ENCODE measurements around the gene TRPM5. TPM values are rescaled to one million over a fixed set of nuclear protein-coding genes. Genes with fewer than 3 reads are reported as not detected.

TRPM5 gene
- total RNA-seq, 1 donor from 2014 or later = under 0.01 TPM

DNA sequence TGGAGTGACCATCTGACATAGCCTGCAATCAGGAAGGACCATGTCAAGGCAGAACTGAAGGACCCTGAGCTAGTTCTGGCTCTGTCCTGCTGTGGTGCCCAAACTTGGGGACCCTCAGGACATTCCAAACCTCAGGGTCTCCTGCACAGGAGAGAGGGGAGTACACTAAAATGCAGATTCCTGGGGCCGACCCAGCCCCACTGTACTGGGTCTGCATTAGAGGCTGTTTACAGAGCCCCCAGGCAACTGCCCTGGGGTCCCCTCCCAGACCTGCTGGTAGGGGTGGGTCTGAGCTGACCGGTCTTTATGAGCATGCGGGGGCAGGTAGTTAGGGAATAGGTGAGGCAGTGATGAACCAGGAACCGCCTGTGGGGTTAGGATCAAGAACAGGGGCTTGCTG, 6.8 kb downstream of the TRPM5 start:
- Histone ChIP-seq H3K9me3 (ENCODE audit: control insufficient read depth in 3 of 3, low read length in 3 of 3) (peaks cover 0 to under 1% (median 0%) of the 10 kb centered on the region in 3 donors), H3K27ac (ENCODE audit: low read depth, low read length) (no peak overlapping the region), H3K4me3 (ENCODE audit: low read length in 3 of 3) (no peak overlapping the region), H3K9ac (ENCODE audit: low read depth in 1 of 3, low read length in 3 of 3) (no peak overlapping the region), H3K36me3 (ENCODE audit: control insufficient read depth in 3 of 3, insufficient read depth in 3 of 3, low read length in 3 of 3) (no peaks in the 10 kb centered on the region), H3K4me1 (ENCODE audit: control insufficient read depth in 3 of 3, insufficient read depth in 3 of 3, low read length in 3 of 3) (no peaks in the 10 kb centered on the region), H3K27me3 (ENCODE audit: control insufficient read depth in 3 of 3, insufficient read depth in 3 of 3, low read length in 3 of 3) (peaks cover 11 to 37% (median 37%) of the 10 kb centered on the region in 3 donors)

DNA sequence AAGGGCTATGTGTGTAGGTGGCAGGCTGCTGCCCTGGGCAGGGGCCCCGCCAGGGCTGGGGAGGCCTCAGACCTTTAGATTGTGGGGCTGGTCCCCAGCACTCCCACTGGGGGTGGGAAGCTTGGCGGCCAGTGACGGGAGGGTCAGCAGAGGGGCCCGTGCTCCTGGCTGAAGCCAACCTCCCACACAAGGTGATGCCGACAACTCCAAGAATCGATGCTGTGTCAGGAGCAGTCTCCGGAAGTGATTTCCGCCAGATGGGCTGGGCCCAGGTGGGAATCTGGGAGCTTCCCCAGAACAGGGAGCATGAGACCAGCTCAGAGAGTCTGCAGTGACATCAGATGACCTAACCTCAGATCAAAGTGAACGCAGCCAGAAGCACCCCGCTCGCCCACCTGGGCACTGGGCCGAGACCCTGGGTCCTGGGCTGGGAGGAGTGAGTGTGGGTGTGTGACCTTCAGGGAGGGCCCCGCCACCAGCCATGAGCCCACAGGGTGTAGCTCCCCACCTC, 7.7 kb downstream of the TRPM5 start:
- H3K27me3 ChIP-seq (ENCODE audit: control insufficient read depth in 3 of 3, insufficient read depth in 3 of 3, low read length in 3 of 3) = peaks cover 11 to 43% (median 40%) of the 10 kb centered on the region in 3 donors

DNA sequence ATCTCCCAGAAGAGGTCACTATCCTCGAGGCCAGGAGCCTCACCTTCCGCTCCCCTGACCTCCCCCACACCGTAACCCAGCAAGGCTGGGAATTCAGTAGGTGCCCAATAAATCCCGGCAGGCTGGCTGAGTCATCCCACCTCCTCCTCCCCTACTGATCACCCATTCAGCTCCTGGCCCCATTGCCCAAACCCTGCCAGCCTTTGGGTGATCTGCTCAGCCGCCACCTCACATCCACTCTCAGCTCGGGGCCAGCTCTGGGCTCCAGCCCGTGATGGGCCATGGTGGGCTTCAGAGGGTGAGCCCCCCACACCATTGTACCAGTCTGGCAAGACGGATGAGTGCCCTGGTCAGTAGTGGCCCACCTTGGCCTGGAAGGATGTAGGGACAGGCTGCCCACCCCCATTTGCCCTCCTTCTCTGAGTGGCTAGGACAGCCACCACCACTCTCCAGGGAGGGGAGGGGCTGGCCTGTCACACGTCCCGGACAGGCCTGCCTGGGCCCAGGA, 8.2 kb downstream of the TRPM5 start:
- Histone ChIP-seq H3K4me3 (ENCODE audit: low read length in 3 of 3) (no peak overlapping the region), H3K27me3 (ENCODE audit: control insufficient read depth in 3 of 3, insufficient read depth in 3 of 3, low read length in 3 of 3) (peaks cover 10 to 44% (median 43%) of the 10 kb centered on the region in 3 donors), H3K4me1 (ENCODE audit: control insufficient read depth in 3 of 3, insufficient read depth in 3 of 3, low read length in 3 of 3) (no peaks in the 10 kb centered on the region), H3K27ac (ENCODE audit: low read depth, low read length) (no peak overlapping the region), H3K9ac (ENCODE audit: low read depth in 1 of 3, low read length in 3 of 3) (no peak overlapping the region), H3K9me3 (ENCODE audit: control insufficient read depth in 3 of 3, low read length in 3 of 3) (no peaks in the 10 kb centered on the region), H3K36me3 (ENCODE audit: control insufficient read depth in 3 of 3, insufficient read depth in 3 of 3, low read length in 3 of 3) (no peaks in the 10 kb centered on the region)

More for the DNA sequence above, 7.7 kb downstream of the TRPM5 start:
- no peak overlapping the region for H3K9ac ChIP-seq (ENCODE audit: low read depth in 1 of 3, low read length in 3 of 3)
- H3K4me3 ChIP-seq (ENCODE audit: low read length in 3 of 3) = no peak overlapping the region
- H3K36me3 ChIP-seq (ENCODE audit: control insufficient read depth in 3 of 3, insufficient read depth in 3 of 3, low read length in 3 of 3) = no peaks in the 10 kb centered on the region
- H3K27ac ChIP-seq (ENCODE audit: low read depth, low read length) = no peak overlapping the region
- no peaks in the 10 kb centered on the region for H3K4me1 ChIP-seq (ENCODE audit: control insufficient read depth in 3 of 3, insufficient read depth in 3 of 3, low read length in 3 of 3)
- no peaks in the 10 kb centered on the region for H3K9me3 ChIP-seq (ENCODE audit: control insufficient read depth in 3 of 3, low read length in 3 of 3)

DNA sequence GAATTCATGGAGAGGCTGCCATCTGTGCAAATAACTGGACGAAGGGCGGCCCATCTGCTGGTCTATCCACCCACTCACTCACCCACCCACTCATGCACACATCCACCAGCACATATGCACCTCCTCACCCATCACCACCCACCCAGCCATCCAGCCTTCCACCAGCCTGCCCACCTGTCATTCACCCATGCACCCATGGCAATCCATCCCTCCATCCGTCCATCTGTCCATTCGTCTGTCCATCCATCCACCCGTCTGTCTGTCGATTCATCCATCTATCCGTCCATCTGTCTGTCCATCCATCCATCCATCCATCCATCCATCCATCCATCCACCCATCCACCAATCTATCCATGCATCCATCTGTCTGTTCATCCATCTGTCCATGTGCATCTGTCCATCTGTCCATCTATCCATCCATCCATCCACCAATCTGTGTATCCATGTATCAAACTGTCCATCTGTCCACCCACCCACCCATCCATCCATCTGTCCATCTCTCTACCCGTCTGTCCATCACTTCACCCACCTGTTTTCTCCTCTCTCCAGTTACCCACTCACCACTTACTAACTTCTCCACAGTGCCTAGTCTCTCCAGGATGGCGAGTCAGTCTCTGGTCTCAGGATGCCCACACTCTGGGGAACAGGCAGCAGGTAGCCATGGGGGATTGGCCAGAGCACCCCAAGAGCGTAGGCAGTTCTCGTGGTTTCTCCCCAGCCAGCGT, 8.9 kb downstream of the TRPM5 start:
- Histone ChIP-seq H3K36me3 (ENCODE audit: control insufficient read depth in 3 of 3, insufficient read depth in 3 of 3, low read length in 3 of 3) (no peaks in the 10 kb centered on the region), H3K4me3 (ENCODE audit: low read length in 3 of 3) (no peak overlapping the region), H3K27me3 (ENCODE audit: control insufficient read depth in 3 of 3, insufficient read depth in 3 of 3, low read length in 3 of 3) (peaks cover 6 to 44% (median 40%) of the 10 kb centered on the region in 3 donors), H3K4me1 (ENCODE audit: control insufficient read depth in 3 of 3, insufficient read depth in 3 of 3, low read length in 3 of 3) (no peaks in the 10 kb centered on the region), H3K27ac (ENCODE audit: low read depth, low read length) (no peak overlapping the region), H3K9ac (ENCODE audit: low read depth in 1 of 3, low read length in 3 of 3) (no peak overlapping the region), H3K9me3 (ENCODE audit: control insufficient read depth in 3 of 3, low read length in 3 of 3) (no peaks in the 10 kb centered on the region)

DNA sequence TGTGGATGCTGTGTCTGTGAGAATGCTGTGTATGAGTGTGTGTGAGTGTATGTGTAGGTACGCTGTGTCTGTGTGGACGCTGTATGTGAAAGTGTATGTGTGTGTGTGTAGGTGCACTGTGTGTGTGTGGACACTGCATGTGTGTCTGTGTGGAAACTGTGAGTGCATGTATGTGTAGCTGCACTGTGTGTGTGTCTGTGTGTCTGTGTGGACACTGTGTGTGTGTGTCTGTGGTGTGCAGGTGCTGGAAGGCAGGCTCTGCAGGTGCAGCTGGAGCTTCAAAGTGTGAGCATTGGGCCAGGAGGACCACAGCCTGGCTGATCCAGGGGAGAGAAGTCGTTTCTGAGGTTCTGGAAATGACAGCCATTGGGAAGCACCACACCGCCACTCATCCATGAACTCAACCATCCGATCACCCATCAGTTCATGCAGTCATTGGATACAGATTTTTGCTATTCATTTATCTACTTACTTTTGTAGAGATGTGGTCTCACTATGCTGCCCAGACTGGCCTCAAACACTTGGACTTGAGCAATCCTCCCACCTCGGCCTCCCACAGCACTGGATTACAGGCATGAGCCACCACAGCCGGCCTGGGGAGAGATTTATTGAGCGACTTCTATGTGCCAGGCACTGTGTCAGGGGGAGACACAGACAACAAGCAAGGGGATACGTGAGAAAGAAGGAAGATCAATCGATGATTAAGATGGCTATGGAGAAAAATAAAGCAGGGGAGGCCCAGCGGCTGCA, 9.6 kb downstream of the TRPM5 start:
- H3K27ac ChIP-seq (ENCODE audit: low read depth, low read length) = no peak overlapping the region
- H3K4me3 ChIP-seq (ENCODE audit: low read length in 3 of 3) = no peak overlapping the region
- no peaks in the 10 kb centered on the region for H3K36me3 ChIP-seq (ENCODE audit: control insufficient read depth in 3 of 3, insufficient read depth in 3 of 3, low read length in 3 of 3)
- no peak overlapping the region for H3K9ac ChIP-seq (ENCODE audit: low read depth in 1 of 3, low read length in 3 of 3)
- H3K27me3 ChIP-seq (ENCODE audit: control insufficient read depth in 3 of 3, insufficient read depth in 3 of 3, low read length in 3 of 3) = peaks cover 6 to 44% (median 36%) of the 10 kb centered on the region in 3 donors
- no peaks in the 10 kb centered on the region for H3K9me3 ChIP-seq (ENCODE audit: control insufficient read depth in 3 of 3, low read length in 3 of 3)
- no peaks in the 10 kb centered on the region for H3K4me1 ChIP-seq (ENCODE audit: control insufficient read depth in 3 of 3, insufficient read depth in 3 of 3, low read length in 3 of 3)

DNA sequence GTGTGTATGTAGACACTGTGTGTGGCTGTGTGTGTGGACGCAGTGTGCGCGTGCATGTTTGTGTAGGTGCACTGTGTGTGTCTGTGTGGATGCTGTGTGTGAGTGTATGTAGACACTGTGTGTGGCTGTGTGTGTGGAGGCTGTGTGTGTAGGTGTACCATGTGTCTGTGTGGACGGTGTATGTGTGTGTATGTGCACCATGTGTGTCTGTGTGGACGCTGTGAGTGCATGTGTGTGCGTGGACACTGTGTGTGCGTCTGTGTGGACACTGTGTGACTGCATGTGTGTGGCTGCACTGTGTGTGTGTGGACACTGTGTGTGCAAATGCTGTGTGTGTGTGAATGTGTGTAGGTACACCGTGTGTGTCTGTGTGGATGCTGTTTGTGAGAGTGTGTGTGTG, 10.3 kb downstream of the TRPM5 start:
- H3K4me3 ChIP-seq (ENCODE audit: low read length in 3 of 3) = peak overlapping the region in 1 of 3 donors; percentile 13
- H3K4me1 ChIP-seq (ENCODE audit: control insufficient read depth in 3 of 3, insufficient read depth in 3 of 3, low read length in 3 of 3) = no peaks in the 10 kb centered on the region
- H3K27me3 ChIP-seq (ENCODE audit: control insufficient read depth in 3 of 3, insufficient read depth in 3 of 3, low read length in 3 of 3) = peaks cover 6 to 44% (median 36%) of the 10 kb centered on the region in 3 donors
- H3K36me3 ChIP-seq (ENCODE audit: control insufficient read depth in 3 of 3, insufficient read depth in 3 of 3, low read length in 3 of 3) = no peaks in the 10 kb centered on the region
- H3K27ac ChIP-seq (ENCODE audit: low read depth, low read length) = no peak overlapping the region
- no peak overlapping the region for H3K9ac ChIP-seq (ENCODE audit: low read depth in 1 of 3, low read length in 3 of 3)
- H3K9me3 ChIP-seq (ENCODE audit: control insufficient read depth in 3 of 3, low read length in 3 of 3) = no peaks in the 10 kb centered on the region

DNA sequence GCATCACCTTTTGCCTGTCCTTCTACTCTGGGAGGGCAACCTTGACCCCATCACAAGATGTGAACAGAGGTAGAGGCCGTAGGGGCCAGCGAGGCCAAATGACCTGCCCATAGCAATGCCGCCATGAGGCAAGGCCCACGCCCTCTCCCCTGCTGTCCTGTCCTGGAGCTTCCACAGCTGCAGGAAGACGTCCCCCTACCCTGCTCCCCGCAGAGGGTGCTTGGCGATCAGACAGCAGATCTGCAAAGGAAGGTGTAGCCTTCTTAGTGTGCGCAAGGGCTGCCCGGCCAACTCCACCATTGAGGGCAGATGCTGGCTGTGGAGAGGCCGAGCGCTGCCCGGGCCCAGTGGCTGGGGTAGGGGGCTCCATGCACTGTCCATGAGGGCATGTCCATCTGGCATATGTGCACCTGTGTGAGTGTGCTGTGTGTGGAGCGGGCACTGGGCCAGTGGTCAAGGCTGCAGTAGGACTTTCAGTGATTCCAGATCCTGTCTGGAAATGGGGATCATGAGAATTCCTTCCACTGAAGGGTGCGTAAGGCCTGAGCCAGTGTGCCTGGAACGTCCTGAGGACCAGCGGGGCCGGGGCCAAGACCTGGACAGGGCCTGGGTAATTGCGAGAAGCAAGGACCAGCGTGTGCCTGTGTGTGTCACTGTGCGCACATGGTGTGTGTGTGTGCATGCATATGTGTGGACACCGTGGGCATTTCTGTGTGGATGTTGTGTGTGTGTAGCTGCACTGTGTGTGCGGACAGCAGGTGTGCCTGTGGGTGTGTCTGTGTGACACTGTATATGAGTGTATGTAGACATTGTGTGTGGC, 11.0 kb downstream of the TRPM5 start:
- H3K4me3 ChIP-seq (ENCODE audit: low read length in 3 of 3) = no peak overlapping the region
- H3K9me3 ChIP-seq (ENCODE audit: control insufficient read depth in 3 of 3, low read length in 3 of 3) = no peaks in the 10 kb centered on the region
- no peaks in the 10 kb centered on the region for H3K36me3 ChIP-seq (ENCODE audit: control insufficient read depth in 3 of 3, insufficient read depth in 3 of 3, low read length in 3 of 3)
- peaks cover 6 to 44% (median 36%) of the 10 kb centered on the region in 3 donors for H3K27me3 ChIP-seq (ENCODE audit: control insufficient read depth in 3 of 3, insufficient read depth in 3 of 3, low read length in 3 of 3)
- H3K4me1 ChIP-seq (ENCODE audit: control insufficient read depth in 3 of 3, insufficient read depth in 3 of 3, low read length in 3 of 3) = no peaks in the 10 kb centered on the region
- no peak overlapping the region for H3K27ac ChIP-seq (ENCODE audit: low read depth, low read length)
- H3K9ac ChIP-seq (ENCODE audit: low read depth in 1 of 3, low read length in 3 of 3) = no peak overlapping the region

DNA sequence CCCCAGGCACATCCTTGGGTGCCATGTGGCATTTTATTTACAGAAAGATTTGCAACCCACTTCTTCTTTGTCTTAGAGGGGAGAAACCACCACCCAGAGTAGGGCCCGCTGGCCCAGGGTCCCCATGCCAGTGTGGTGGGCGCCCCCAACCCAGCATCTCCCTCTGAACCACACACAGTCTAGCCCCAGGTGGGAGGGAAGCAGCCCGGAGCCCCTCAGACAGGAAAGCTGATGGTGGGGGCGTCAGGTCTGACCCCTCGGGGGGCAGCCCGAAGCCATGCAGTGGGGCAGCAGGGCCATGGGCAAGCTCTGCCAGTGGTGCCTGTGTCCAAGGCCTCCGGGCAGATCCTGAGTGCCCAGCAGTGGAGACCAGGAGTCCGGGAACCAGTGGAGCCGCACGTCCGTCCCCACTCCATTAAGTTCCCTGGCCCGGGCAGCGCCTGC, 11.7 kb downstream of the TRPM5 start:
- Histone ChIP-seq H3K4me3 (ENCODE audit: low read length in 3 of 3) (no peak overlapping the region), H3K9me3 (ENCODE audit: control insufficient read depth in 3 of 3, low read length in 3 of 3) (no peaks in the 10 kb centered on the region), H3K27ac (ENCODE audit: low read depth, low read length) (no peak overlapping the region), H3K36me3 (ENCODE audit: control insufficient read depth in 3 of 3, insufficient read depth in 3 of 3, low read length in 3 of 3) (no peaks in the 10 kb centered on the region), H3K4me1 (ENCODE audit: control insufficient read depth in 3 of 3, insufficient read depth in 3 of 3, low read length in 3 of 3) (no peaks in the 10 kb centered on the region), H3K9ac (ENCODE audit: low read depth in 1 of 3, low read length in 3 of 3) (no peak overlapping the region), H3K27me3 (ENCODE audit: control insufficient read depth in 3 of 3, insufficient read depth in 3 of 3, low read length in 3 of 3) (peaks cover 6 to 44% (median 38%) of the 10 kb centered on the region in 3 donors)

DNA sequence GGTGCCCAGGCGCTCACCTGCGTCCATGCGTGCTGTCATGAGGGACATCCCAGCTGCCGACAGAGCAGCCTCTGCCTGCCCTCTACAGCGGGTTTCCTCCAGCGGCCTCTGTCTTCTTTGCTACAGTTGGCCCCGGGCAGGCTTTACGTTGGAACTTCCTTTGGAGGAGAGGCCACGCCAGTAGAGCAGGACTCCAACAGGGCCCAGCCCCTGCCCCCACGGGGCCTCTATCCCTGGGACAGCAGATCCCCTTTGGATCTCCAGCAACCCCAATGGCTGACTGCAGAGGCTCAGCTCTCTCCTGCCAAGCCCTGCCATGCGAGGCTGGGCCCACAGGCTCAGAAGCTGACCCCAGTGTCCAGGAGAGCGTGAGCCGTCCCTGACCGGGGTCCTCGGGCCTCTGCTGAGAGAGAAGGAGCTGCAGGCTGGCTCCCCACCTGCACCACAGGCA, 12.1 kb downstream of the TRPM5 start:
- Histone ChIP-seq H3K4me1 (ENCODE audit: control insufficient read depth in 3 of 3, insufficient read depth in 3 of 3, low read length in 3 of 3) (no peaks in the 10 kb centered on the region), H3K9ac (ENCODE audit: low read depth in 1 of 3, low read length in 3 of 3) (no peak overlapping the region), H3K27ac (ENCODE audit: low read depth, low read length) (no peak overlapping the region), H3K27me3 (ENCODE audit: control insufficient read depth in 3 of 3, insufficient read depth in 3 of 3, low read length in 3 of 3) (peaks cover 6 to 40% (median 38%) of the 10 kb centered on the region in 3 donors), H3K9me3 (ENCODE audit: control insufficient read depth in 3 of 3, low read length in 3 of 3) (no peaks in the 10 kb centered on the region), H3K36me3 (ENCODE audit: control insufficient read depth in 3 of 3, insufficient read depth in 3 of 3, low read length in 3 of 3) (no peaks in the 10 kb centered on the region), H3K4me3 (ENCODE audit: low read length in 3 of 3) (no peak overlapping the region)

Data from skeletal muscle tissue (tissue), 4 donors.